Islet precursor cell (in vitro differentiated cells): ENCODE results near the gene SFI1.

ENCODE experiments used
- DNase-seq: peaks from one replicate; pipeline ENCODE4 v3.0.0-alpha.2; 2018

Gene SFI1

DNA sequence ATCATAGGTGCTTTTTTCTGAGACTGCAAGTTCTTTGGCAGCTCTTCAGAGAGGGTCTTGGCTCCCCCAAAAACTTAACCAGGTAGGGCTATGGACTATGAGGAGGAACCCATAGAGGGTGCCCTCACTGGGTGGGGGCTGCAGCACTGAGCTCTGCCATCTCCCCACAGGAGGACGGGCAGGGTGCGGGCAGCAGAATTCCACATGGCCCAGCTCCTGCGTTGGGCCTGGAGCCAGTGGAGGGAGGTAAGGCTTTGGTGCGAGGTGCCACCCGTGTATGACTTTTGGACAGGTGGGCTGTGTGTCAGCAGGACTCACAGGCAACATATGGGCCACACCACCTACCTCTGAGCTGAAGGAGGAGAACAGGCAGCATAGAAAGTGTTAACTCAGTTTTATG, 107.2 kb downstream of the SFI1 start:
- DNase-seq: no peak

DNA sequence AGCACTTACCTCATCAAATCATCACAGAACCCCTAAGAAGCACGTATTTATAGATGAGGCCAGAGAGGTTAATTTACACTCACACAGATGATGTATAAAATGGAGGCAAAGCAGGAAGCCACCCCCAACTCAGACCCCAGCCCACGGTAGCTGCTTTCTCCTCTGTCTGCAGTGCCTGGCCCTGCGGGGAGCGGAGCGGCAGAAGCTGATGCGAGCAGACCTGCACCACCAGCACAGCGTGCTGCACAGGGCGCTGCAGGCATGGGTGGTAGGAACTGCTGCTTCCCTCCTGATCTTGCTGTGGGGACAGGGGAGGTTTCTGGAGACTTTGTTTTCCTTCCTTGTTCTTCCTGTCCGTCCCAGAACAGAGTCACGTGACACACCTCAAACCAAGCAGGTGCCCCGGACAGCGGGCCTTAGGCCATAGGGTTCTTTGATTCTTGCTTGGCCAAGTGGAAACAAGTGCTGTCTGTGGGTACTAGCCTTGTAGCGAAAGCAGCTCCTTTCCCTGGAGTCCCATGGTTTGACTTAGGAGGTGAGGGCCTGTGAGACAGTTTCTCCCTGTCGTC, 107.9 kb downstream of the SFI1 start:
- DNase-seq: no peak

DNA sequence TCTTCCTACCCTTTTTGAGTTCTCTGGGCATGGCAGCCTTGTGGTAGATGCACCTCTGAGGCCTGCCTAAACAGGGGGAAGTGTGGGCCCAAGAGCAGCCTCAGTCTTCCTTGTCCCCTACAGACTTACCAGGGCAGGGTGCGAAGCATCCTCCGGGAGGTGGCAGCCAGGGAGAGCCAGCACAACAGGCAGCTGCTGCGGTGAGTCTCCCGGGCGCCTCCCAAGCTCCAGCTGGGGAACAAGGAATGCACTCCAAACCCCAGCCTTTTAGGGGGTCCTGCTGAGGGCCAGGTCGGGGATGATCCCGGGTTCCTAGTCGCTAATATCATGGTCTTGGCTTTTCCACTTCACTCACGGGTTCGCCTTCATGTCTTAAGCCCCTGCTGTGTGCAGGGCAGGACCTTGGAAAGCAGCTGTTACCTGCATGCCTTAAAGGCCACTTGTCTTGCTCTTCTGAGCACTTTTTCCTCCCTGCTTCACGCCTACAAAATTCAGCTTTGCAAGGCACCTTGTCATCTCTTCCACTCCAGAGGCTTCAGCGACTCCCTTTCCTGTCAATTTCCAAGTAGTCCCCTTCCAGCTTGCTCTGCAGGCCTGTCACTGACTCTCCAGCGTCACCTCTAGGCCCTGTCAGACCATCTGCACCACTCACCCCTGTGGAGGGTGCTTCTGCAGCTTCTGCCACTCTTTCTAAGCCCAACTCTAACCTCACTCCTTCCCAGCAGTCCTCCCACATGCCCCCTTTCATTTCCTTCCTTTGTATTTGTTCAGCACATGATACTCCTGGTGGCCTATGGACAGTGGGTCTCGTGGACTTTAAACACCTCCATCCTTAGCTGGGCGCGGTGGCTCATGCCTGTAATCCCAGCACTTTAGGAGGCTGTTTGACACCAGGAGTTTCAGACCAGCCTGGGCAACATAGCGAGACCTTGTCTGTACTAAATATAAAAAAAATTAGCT, 108.7 kb downstream of the SFI1 start:
- DNase-seq: peak; percentile 50

DNA sequence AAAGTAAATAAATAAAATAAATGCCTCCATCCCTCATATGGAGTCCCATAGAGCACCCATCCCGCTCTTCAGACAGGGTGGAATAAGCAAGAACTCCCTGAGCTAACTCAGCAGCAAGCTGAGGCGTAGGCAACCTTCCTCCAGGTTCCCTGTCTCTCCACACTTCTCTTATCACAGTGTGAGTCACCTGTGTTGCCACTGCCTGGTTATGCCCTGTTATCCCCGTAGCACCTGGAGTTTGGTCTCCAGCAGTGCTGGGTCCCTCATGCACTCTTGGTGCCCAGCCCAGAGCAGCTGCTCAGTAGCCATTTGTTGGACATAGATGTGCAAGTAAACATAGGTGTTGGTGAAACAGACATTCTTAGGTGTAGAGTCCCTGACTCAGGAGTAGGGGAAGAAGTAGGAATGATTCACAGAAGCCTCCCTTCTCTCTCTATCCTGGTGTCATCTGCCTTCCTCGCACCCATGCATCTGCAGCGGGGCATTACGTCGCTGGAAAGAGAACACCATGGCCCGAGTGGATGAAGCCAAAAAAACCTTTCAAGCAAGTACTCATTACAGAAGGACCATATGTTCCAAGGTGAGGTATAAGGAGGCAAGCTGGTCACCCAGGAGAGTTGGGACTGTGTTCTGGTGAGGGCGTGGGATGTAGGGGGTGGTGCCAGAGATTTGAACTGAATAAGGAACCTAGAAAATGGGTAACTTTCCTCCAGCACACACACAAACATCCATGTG, 109.7 kb downstream of the SFI1 start:
- peak; percentile 50 for DNase-seq

DNA sequence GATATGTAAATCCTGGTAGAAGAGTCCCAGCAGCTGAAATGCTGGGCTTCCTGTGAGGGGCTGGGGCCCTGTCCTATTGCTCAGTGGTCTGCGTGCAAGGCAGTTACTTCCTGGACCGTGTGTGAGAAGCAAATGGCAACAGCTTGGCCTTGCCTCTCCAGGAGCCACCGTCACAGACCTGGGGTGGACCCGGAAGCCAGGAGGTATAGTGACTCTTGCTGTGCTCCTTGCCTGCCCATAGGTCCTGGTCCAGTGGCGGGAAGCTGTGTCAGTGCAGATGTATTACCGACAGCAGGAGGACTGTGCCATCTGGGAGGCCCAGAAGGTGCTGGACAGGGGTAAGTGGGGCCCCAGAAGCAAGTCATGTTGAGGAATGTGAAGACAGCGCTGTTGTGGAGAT, 111.4 kb downstream of the SFI1 start:
- DNase-seq: no peak

DNA sequence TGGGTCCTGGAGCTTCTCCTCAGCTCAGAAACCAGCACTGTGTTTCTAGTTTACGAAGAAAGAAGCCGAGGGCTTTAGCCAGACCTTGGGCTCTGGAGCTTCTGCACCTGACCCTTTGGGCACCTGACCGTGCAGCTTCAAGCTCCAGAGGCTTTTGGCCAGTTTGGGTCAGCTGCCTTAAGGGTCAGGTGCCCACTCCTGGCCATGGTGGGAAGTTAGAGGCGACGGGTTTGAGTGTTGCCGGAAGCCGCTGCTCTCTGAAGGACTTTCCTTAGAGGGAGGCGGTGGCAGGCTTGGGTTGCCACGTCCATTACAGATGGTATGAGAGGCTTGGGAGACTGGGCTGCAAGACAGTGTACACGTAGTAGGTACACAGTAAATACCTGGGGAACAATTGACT, 113.4 kb downstream of the SFI1 start:
- no peak for DNase-seq

DNA sequence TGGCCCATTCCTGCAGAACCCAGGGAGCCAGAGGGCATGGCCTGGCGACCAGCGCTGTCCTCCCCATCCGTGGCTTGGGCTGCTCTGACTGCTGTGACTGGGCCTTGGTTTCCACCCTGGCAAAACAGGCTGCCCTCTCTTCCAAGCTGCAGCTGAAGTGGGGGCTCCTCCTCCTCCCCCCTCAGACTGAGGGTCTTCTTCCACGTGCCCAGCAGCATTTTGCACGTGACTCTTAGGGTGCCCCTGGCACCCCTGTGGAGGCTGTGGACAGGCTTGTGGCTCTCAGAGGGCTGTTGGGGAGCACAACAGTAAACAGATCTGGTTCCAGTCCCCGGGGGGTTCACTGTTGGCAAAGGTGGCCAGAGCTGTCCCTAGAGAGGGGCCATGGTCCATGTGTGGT, 114.3 kb downstream of the SFI1 start:
- DNase-seq: no peak

DNA sequence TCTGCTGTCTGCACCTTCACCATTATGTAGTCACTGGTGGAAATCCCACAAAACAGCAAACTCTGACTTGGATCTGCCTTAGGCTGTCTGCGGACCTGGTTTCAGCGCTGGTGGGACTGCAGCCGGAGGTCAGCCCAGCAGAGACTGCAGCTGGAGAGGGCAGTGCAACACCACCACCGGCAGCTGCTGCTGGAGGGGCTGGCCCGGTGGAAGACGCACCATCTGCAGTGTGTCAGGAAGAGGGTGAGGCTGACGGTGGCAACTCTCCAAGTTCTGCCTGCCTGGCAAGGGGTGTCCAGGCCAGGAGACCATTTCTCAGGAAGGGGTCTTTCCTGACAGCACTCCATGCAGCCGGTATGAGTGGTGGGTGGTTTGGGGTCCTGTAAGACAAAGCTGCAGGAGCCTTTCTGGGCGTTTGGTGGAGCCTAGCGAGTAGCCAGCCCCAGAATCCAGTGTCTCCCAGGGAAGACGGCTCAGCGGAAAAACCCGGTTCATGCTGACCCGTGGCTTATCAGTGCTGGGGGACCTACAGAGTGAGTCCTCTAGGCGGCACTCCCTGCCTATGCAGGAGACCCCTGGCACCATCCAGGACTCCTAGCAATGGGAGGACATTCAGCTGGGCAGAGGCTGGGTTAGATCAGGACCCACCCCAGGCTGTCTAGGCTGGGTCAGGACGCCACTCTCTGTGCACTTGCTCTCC, 114.9 kb downstream of the SFI1 start:
- DNase-seq: no peak

DNA sequence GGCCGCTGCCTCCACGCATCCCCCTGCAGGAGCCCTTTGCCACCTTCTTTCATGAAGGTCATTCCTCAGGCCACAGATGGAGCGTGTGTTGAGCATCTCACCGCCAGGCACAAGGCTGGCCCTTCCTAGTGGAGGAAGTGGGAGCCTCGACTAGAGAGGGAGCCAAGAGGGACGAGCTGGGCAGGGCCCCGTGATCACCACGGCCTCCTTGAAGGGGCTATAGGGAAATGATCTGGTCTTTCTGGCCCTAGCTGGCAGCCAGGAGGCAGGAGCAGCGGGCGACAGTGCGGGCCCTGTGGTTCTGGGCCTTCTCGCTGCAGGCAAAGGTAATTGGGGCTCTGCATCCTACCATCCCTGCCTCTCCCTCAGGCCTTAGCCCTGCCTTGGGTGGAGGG, 116.6 kb downstream of the SFI1 start:
- DNase-seq: no peak

DNA sequence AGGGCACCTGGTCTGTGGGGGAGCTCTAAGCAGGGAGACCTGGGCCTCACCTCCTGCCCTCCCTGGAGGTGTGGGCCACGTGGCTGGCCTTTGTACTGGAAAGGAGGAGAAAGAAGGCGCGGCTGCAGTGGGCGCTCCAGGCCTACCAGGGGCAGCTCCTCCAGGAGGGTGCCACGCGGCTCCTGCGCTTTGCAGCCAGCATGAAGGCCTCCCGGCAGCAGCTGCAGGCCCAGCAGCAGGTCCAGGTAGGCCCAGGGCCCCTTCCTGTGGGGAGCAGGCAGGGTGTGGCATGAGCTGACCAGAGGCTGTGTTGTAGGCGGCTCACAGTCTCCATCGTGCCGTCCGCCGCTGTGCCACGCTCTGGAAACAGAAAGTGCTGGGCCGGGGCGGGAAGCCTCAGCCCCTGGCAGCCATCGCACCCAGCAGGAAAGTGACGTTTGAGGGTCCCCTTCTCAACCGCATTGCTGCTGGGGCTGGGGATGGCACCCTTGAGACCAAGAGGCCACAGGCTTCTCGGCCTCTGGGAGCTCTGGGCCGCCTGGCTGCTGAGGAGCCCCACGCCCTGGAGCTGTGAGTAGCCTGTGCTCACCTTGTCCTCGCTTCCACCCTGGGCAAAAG, 117.1 kb downstream of the SFI1 start:
- DNase-seq: no peak

DNA sequence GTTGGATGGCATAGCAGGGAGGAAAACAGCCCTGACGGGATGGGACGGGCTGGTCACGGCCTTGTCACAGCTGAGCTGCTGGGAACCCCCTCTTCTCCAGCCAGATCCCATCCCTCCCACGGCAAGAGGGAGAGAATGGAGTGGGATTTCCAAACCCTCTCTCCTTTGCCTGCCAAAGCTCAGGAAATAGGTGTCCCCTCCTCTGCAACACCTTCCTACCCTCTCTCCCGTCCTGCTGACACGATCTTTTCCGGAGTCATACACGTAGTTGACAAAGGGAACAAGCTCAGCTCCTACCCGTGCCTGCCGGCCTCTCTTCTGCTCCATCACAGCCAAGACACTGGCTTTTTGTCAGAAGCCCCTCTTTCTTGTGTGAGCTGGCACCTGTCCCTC, 117.6 kb downstream of the SFI1 start:
- no peak for DNase-seq

DNA sequence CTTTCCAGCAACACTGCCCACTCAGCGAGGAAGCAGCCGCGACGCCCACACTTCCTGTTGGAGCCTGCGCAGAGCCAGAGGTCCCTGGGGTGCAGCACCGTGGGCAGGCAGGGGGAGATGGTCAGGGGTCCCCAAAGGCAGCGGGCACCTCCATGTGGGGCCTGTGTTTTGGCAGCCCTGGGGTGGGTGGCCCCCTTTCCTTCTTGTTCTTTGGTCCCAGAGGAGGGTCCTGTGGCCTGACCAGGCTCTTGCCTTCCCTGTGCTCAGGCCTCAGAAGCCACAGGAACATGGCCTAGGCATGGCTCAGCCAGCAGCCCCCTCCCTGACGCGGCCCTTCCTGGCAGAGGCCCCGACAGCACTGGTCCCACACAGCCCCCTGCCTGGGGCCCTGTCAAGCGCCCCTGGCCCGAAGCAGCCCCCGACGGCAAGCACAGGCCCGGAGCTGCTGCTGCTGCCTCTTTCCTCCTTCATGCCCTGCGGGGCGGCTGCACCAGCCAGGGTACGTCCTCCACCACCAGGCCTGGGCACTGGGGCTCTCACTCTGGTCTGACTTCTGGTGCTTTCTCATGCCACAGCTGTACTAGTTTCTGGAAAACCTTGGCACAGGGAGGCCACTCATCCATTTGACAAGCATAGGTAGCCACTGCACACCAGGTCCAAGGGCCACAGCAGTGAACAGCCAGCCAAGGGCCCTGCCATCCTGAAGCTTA, 118.6 kb downstream of the SFI1 start:
- DNase-seq: no peak

DNA sequence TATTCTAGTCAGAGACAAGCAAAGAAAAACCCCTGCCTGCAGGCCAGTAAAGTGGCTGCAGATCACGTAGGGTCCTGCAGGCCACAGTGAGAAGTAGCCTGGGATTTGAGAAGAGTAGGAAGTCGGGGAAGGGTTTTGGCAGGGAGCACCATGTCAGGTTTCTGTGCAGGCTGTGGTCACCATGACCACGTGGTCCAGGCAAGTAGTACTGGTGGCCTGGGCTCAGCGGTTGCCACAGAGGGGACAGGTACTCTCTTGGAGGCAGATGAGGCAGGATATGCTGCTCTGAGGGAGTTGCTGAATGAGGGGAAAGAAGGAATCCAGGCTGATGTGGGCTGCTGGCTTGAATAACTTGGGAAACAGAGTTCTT, 119.1 kb downstream of the SFI1 start:
- no peak for DNase-seq

DNA sequence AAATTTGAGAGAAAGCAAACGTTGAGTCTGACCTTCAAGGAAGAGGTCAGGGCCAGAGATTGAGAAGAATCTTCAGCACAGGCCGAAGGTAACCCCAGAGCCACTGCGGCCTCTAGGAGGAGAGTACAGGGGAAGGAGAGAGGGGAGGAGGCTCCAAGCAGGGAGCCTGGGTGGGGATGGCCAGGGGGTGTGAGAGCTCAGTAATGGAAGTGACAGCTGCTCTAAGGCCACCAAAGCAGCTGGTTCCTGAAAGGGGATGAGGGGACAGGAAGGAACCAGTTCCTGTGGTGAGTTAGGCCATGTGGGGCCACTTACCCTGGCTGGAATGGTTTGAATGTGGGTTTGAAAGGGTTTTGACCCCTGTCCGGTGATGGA, 119.6 kb downstream of the SFI1 start:
- no peak for DNase-seq

DNA sequence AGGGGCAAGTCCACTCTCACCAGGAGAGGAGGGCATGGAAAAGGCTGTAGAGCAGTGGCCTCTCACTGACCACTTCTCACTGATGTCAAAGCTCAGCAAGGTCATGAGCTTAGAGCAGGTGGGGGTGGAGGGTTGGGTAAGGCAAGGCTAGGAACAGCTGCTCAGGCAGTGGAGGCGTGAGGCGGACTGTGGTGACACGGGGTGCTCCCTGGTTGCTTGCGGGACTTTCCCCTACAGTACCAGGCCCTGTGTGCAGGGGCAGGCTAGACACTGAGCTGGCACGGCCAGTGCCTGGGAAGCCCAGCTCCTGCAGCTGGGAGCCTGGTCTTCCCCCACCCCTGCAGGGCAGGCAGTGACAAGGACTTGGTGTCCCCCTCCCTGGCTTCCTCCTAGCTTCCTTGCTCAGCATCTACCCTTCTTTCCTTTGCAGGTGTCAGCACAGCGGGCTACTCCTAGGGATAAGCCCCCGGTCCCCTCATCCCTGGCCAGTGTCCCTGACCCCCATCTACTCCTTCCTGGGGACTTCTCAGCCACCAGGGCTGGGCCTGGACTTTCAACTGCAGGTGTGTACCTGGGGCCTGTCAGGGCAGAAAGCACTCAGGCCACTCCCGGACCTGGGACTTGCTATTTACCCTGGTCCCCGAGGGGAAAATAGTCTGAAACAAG, 120.1 kb downstream of the SFI1 start:
- DNase-seq: no peak

DNA sequence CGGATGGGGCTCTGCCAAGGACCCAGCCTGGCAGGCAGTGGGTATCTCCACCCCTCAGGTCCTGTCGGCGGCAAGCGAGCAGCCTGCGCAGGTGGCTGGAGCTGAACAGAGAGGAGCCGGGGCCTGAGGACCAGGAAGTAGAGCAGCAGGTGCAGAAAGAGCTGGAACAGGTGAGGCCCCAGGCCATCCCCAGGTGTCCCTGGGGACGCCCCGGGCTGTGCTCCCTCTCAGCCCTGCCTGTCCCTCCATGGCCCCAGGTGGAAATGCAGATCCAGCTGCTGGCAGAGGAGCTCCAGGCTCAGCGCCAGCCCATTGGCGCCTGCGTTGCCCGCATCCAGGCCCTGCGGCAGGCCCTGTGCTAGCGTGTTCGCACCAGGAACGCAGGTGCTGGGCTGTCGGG, 121.7 kb downstream of the SFI1 start:
- DNase-seq: no peak

DNA sequence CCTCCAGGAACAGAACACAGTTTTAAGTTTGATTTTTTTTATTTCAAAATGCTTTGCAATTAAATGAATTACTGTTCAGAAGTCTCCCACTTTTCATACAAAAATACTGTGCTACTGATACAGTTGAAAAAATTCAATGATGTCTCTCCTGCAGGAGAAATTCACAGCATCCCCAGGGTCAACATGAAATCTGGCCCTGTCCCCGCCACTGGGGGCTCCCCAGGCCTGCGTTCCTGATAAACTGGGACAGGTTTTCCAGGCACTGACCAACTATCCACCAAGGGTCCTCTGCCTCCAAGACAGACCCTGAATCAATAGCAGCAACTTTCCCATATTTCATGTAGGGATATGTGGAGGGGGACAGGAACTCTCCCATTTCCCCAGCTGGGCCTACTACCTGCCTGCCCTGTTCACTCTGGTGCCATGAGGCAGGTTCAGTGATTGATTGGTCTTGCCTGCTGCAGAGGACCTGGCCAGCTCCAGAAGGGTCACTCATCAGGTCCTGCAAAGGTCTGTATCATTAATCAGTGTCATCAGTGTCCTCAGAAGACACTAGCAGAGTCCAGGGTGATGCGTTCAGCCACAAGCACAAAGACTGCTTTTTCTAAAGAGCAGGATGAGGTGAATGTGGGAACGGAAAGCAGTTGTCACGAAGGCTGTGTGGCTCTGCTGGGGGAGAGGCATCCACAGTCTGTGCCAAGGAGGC, 122.3 kb downstream of the SFI1 start:
- no peak for DNase-seq

DNA sequence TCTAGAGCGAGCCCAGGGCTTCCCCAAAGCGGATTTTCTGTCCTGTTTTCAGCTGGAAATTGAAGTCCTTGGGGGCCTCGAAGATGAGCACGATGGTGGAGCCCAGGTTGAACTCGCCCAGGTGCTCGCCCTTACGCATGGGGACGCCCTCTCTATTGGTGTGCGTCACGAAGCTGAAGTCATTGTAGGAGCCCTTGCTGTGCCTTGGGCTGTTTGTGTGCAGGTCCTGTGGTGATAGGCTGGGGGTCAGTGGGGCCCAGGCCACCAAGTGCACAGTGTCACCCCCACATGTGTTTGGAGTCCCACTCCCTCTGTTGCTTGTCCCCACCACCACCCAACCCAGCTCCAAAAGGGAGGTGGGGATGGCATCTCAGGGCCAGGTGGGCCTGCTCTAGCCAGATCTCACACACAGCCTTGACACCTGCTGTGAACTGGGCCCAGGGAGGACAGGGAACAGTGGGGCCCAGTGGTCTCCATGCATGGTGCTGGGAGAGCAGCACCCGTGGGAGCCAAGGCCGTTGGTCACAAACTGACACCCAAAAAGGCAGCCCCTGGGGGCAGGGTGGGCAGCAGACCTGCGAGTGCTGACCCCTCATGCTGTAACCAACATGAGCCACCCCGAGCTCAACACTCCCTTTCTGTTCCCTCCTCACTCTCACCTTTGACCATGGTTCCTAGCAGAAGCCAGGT, 123.4 kb downstream of the SFI1 start:
- no peak for DNase-seq

DNA sequence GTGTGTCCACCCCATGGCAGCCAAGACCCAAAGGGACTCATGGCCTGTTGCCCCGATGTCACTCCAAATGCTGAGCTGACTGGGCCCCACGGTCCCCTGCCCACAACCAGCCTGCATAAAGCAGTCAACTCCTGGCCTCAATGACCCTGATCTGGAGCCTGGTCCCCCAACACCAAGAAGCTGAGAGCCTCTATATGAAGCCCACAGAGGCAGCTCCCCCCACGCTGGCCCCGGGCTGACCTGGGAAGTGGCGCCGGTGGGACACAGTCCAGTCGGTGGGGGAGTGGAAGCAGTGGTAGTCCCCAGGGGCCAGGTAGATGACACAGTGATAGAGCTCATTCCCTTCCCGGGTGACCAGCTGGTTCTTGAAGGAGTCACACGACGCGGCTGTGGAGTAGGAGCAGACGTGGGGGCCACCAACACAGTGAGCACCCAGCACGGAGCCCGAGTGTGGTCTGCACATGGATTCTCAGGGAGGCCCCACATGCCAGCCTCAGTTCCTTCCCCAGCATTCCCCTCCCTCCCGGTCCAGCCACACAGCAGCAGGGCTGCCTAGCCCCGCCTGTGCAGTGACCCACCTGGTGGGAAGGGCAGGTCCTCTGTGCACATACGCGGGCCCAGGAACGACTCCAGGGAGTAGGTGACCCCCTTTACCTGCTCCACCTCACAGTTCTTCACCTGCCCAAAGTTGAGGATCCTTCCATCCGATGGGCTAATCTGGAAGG, 124.6 kb downstream of the SFI1 start:
- DNase-seq: no peak
